IMR-90 (cell line): Measurements from ENCODE around the gene FIGLA. TPM values are rescaled to one million over a fixed set of nuclear protein-coding genes. Genes with fewer than 3 reads are reported as not detected.

Experiments used
- ATAC-seq: fragments of 200-7000 bp; cut with Tn5 transposase; 2 replicates; pipeline ENCODE4 v1.9.1; 2020; ENCODE audit warnings: low read depth, mild to moderate bottlenecking, moderate library complexity
- BruUV-seq: library from RNA; stranded (reverse); fragments of 400-500 nt; replicated peaks from 2 replicates; lab custom pipeline; 2021; lab: Mats Ljungman, UMichigan
- CTCF ChIA-PET: fragments of 300-600 bp; formaldehyde crosslinking; extraction: SDS; loops from one replicate; lab custom pipeline; 2021; ENCODE audit warnings: antibody characterized with exemption; lab: Yijun Ruan, JAX
- POLR2A ChIA-PET: fragments of 300-600 bp; sonication (Branson Sonifier 250); formaldehyde crosslinking; loops from one replicate; lab custom pipeline; 2022; ENCODE audit warnings: antibody characterized with exemption; ENCODE audit not compliant: unreplicated experiment; lab: Charles Lee
- DNase-seq: peaks from one replicate; pipeline ENCODE4 v3.0.0; 2013
- H2AFZ ChIP-seq: replicated peaks from 2 replicates; pipeline ENCODE3; 2013; ENCODE audit warnings: low read length, mild to moderate bottlenecking; ENCODE audit not compliant: poor library complexity
- H2AK5ac ChIP-seq: 2 replicates; pipeline ENCODE4 v1.6.1; 2013; ENCODE audit warnings: low read depth, low read length, inconsistent platforms
- H2AK9ac ChIP-seq: replicated peaks from 2 replicates; pipeline ENCODE3; 2013; ENCODE audit warnings: mild to moderate bottlenecking, low read depth, low read length, moderate library complexity; ENCODE audit not compliant: poor library complexity
- H2BK120ac ChIP-seq: 2 replicates; pipeline ENCODE4 v1.6.1; 2013; ENCODE audit warnings: low read depth, low read length, inconsistent platforms
- H2BK15ac ChIP-seq: 3 replicates; pipeline ENCODE4 v1.6.1; 2013; ENCODE audit warnings: low read depth, low read length, inconsistent platforms
- H2BK20ac ChIP-seq: 2 replicates; pipeline ENCODE4 v1.6.1; 2013; ENCODE audit warnings: low read depth, mild to moderate bottlenecking, inconsistent platforms, low read length, moderate library complexity
- H2BK5ac ChIP-seq: 2 replicates; pipeline ENCODE4 v1.6.1; 2013; ENCODE audit warnings: mild to moderate bottlenecking, low read depth, low read length, inconsistent platforms; ENCODE audit not compliant: poor library complexity, severe bottlenecking
- H3K14ac ChIP-seq: replicated peaks from 2 replicates; pipeline ENCODE4 v1.6.1; 2013; ENCODE audit warnings: low read depth, low read length, inconsistent platforms
- H3K18ac ChIP-seq: 2 replicates; pipeline ENCODE4 v1.6.1; 2013; ENCODE audit warnings: low read depth, low read length, control low read depth
- H3K23ac ChIP-seq: 2 replicates; pipeline ENCODE4 v1.6.1; 2013; ENCODE audit warnings: low read depth, low read length, inconsistent platforms
- H3K27ac ChIP-seq: 2 replicates; pipeline ENCODE4 v1.5.1; 2013; ENCODE audit warnings: mild to moderate bottlenecking, control low read depth, low read length; ENCODE audit not compliant: insufficient read depth
- H3K27me3 ChIP-seq: 2 replicates; pipeline ENCODE4 v1.6.1; 2013; ENCODE audit warnings: low read length; ENCODE audit not compliant: control insufficient read depth, insufficient read depth
- H3K36me3 ChIP-seq: 2 replicates; pipeline ENCODE4 v1.6.1; 2013; ENCODE audit warnings: low read length, mixed read lengths; ENCODE audit not compliant: control insufficient read depth, insufficient read depth
- H3K4ac ChIP-seq: 2 replicates; pipeline ENCODE4 v1.6.1; 2013; ENCODE audit warnings: low read depth, low read length, inconsistent platforms
- H3K4me1 ChIP-seq: 2 replicates; pipeline ENCODE4 v1.6.1; 2013; ENCODE audit warnings: low read length, mixed read lengths; ENCODE audit not compliant: control insufficient read depth, insufficient read depth
- H3K4me2 ChIP-seq: 2 replicates; pipeline ENCODE4 v1.6.1; 2013; ENCODE audit warnings: low read depth, mild to moderate bottlenecking, control low read depth, low read length, moderate library complexity
- H3K4me3 ChIP-seq: 2 replicates; pipeline ENCODE4 v1.5.1; 2013; ENCODE audit warnings: low read depth, mild to moderate bottlenecking, control low read depth, low read length, moderate library complexity; ENCODE audit not compliant: insufficient read depth
- H3K56ac ChIP-seq: 2 replicates; pipeline ENCODE4 v1.6.1; 2013; ENCODE audit warnings: low read length, inconsistent platforms; ENCODE audit not compliant: insufficient read depth; ENCODE audit errors: extremely low read depth
- H3K79me1 ChIP-seq, 2 experiments: 2 replicates each; pipeline ENCODE4 v1.6.1; 2013; ENCODE audit warnings: low read length in 2 of 2, inconsistent platforms in 1 of 2, low read depth in 1 of 2
- H3K9ac ChIP-seq: 2 replicates; pipeline ENCODE4 v1.6.1; 2013; ENCODE audit warnings: low read depth, low read length, control low read depth
- H3K9me1 ChIP-seq: 2 replicates; pipeline ENCODE4 v1.6.1; 2013; ENCODE audit warnings: low read length, inconsistent platforms; ENCODE audit not compliant: insufficient read depth
- H3K9me3 ChIP-seq: 2 replicates; pipeline ENCODE4 v1.6.1; 2013; ENCODE audit warnings: low read length; ENCODE audit not compliant: control insufficient read depth, insufficient read depth
- H4K20me1 ChIP-seq: 2 replicates; pipeline ENCODE4 v1.6.1; 2013; ENCODE audit warnings: low read length, inconsistent platforms; ENCODE audit not compliant: insufficient read depth
- H4K5ac ChIP-seq: 2 replicates; pipeline ENCODE4 v1.6.1; 2013; ENCODE audit warnings: mild to moderate bottlenecking, low read depth, low read length, control low read depth
- H4K8ac ChIP-seq, 2 experiments: 2 replicates each; pipeline ENCODE4 v1.6.1; 2013; ENCODE audit warnings: low read depth in 2 of 2, low read length in 2 of 2, control low read depth in 1 of 2, inconsistent platforms in 1 of 2
- H4K91ac ChIP-seq: 2 replicates; pipeline ENCODE4 v1.6.1; 2013; ENCODE audit warnings: low read depth, low read length, inconsistent platforms; ENCODE audit not compliant: insufficient read depth
- CEBPB ChIP-seq: IDR thresholded peaks from 2 replicates; pipeline ENCODE4 v1.6.1; 2012; ENCODE audit warnings: low read depth, low read length, improper control_type of control experiment
- CHD1 ChIP-seq: IDR thresholded peaks from 2 replicates; pipeline ENCODE4 v1.6.1; 2012; ENCODE audit warnings: low read depth, low read length, improper control_type of control experiment
- FOS ChIP-seq: fragments of 150-350 bp; IDR thresholded peaks from 2 replicates; pipeline ENCODE4 v1.6.1; 2016; ENCODE audit warnings: low read depth, low read length
- MAZ ChIP-seq: IDR thresholded peaks from 2 replicates; pipeline ENCODE4 v1.6.1; 2012; ENCODE audit warnings: low read depth, mild to moderate bottlenecking, low read length, improper control_type of control experiment, moderate library complexity, borderline replicate concordance
- POLR2A ChIP-seq: IDR thresholded peaks from 2 replicates; pipeline ENCODE4 v1.6.1; 2012; ENCODE audit warnings: mild to moderate bottlenecking, low read depth, low read length
- RAD21 ChIP-seq: IDR thresholded peaks from 2 replicates; pipeline ENCODE4 v1.6.1; 2012; ENCODE audit warnings: low read length, improper control_type of control experiment
- RCOR1 ChIP-seq: IDR thresholded peaks from 2 replicates; pipeline ENCODE4 v1.6.1; 2012; ENCODE audit warnings: mild to moderate bottlenecking, low read length, improper control_type of control experiment; ENCODE audit not compliant: insufficient replicate concordance
- SMC3 ChIP-seq: fragments of 150-350 bp; IDR thresholded peaks from 2 replicates; pipeline ENCODE4 v1.6.1; 2016; ENCODE audit warnings: low read depth, mild to moderate bottlenecking, antibody characterized with exemption, low read length, moderate library complexity
- USF2 ChIP-seq: fragments of 150-350 bp; IDR thresholded peaks from 2 replicates; pipeline ENCODE4 v1.6.1; 2017; ENCODE audit warnings: mild to moderate bottlenecking, antibody characterized with exemption, low read length, low read depth
- WGBS, 2 experiments: methylation state at CpG; one replicate each; pipeline versions ENCODE4 v1.1.5 to v1.1.7; 2013; ENCODE audit warnings: missing lambda C conversion rate in 2 of 2; ENCODE audit not compliant: insufficient read length in 1 of 2; ENCODE audit errors: extremely low coverage in 2 of 2; 5-methylcytosine and 5-hydroxymethylcytosine counted together
- dilution Hi-C: fragments of 300-500 bp; cut with HindIII; formaldehyde crosslinking; loops from one replicate; pipeline ENCODE4 v1.14.3; 2018; ENCODE audit warnings: low sequenced_read_pairs; ENCODE audit not compliant: unreplicated experiment
- in situ Hi-C: fragments of 300-500 bp; cut with MboI; formaldehyde crosslinking; loops from 3 replicates; pipeline ENCODE4 v1.14.3; 2019; ENCODE audit warnings: low sequenced_read_pairs, inconsistent platforms, mixed read lengths
- intact Hi-C: fragments of 100-400 bp; cut with micrococcal nuclease; formaldehyde crosslinking; loops from 2 replicates; pipeline ENCODE4 v1.10.0; 2022
- polyA plus RNA-seq, 3 experiments: library from polyadenylated mRNA; depleted of rRNA; stranded (reverse); fragments of >200 nt; gene quantifications; 2 replicates each; pipeline ENCODE4 v1.2.3, GENCODE V29; 2012; ENCODE audit warnings: low replicate concordance in 1 of 3
- total RNA-seq: library from RNA; depleted of rRNA; stranded (reverse); fragments of >200 nt; gene quantifications from 2 replicates; pipeline ENCODE4 v1.2.3, GENCODE V29; 2012

FIGLA gene
- total and polyA plus RNA-seq, 2 of the 4 experiments (the other 2 are of a cell fraction): not detected

GRCh38 chr2:70779491-70779890 lies 11.0 kb downstream of the FIGLA start:
- H2BK5ac ChIP-seq: no peak overlapping the region
- no peaks in the 10 kb centered on the region for H3K36me3 ChIP-seq
- in situ Hi-C loops: no loop called here
- no peak overlapping the region for H2BK120ac ChIP-seq
- H4K5ac ChIP-seq: no peak overlapping the region
- H3K9me1 ChIP-seq: no peaks in the 10 kb centered on the region
- no peak overlapping the region for H3K27ac ChIP-seq
- H3K4me2 ChIP-seq: no peak overlapping the region
- intact Hi-C loops: no loop called here
- H2BK20ac ChIP-seq: no peak overlapping the region
- ATAC-seq: no peak
- TF ChIP-seq CEBPB: no peak
- no peak for TF ChIP-seq RAD21
- TF ChIP-seq USF2: no peak
- no peak for TF ChIP-seq POLR2A
- no peak for TF ChIP-seq SMC3
- no peak for TF ChIP-seq MAZ
- no peak for TF ChIP-seq RCOR1
- TF ChIP-seq FOS: no peak
- no peak for TF ChIP-seq CHD1
- no peaks in the 10 kb centered on the region for H3K9me3 ChIP-seq
- WGBS, 2 experiments: no CpG with 5 or more reads among the region's 3 CpGs
- ChIA-PET CTCF (interaction anchor here (0.7 kb wide), 1 partner anchor 13 kb away, joined by 3 read pairs; no protein-coding TSS in a partner anchor), POLR2A (no interaction called here)
- no peak overlapping the region for H4K91ac ChIP-seq
- H4K20me1 ChIP-seq: no peaks in the 10 kb centered on the region
- H3K79me1 ChIP-seq: no peaks in the 10 kb centered on the region
- H3K56ac ChIP-seq: no peak overlapping the region
- BruUV-seq: no TSS peak
- no peak for DNase-seq
- H3K23ac ChIP-seq: no peak overlapping the region
- no peak overlapping the region for H3K4me3 ChIP-seq
- H3K9ac ChIP-seq: no peak overlapping the region
- no peak overlapping the region for H2AK9ac ChIP-seq
- no peaks in the 10 kb centered on the region for H3K4me1 ChIP-seq
- dilution Hi-C loops: no loop called here
- H2AFZ ChIP-seq: no peak overlapping the region
- no peak overlapping the region for H3K18ac ChIP-seq
- H3K4ac ChIP-seq: no peak overlapping the region
- peaks cover 2% of the 10 kb centered on the region for H3K27me3 ChIP-seq
- H2AK5ac ChIP-seq: no peak overlapping the region
- H3K14ac ChIP-seq: no peak overlapping the region
- no peak overlapping the region for H4K8ac ChIP-seq
- H2BK15ac ChIP-seq: no peak overlapping the region
